VCaP (cell line): ENCODE data around the gene RTP1.

Source experiments
- H3K27ac ChIP-seq: fragments of 450-650 bp; 2 replicates; pipeline ENCODE4 v1.5.1; 2017
- TF ChIP-seq, protein P1 (sequence below): fragments of 450-650 bp; conservative IDR thresholded peaks from 2 replicates; pipeline ENCODE4 v1.5.1; 2017; ENCODE audit warnings: mild to moderate bottlenecking, moderate library complexity

The RTP1 gene

GRCh38 chr3:187242435-187242834 is 45.1 kb downstream of the RTP1 start:
- TF ChIP-seq, protein P1, sequence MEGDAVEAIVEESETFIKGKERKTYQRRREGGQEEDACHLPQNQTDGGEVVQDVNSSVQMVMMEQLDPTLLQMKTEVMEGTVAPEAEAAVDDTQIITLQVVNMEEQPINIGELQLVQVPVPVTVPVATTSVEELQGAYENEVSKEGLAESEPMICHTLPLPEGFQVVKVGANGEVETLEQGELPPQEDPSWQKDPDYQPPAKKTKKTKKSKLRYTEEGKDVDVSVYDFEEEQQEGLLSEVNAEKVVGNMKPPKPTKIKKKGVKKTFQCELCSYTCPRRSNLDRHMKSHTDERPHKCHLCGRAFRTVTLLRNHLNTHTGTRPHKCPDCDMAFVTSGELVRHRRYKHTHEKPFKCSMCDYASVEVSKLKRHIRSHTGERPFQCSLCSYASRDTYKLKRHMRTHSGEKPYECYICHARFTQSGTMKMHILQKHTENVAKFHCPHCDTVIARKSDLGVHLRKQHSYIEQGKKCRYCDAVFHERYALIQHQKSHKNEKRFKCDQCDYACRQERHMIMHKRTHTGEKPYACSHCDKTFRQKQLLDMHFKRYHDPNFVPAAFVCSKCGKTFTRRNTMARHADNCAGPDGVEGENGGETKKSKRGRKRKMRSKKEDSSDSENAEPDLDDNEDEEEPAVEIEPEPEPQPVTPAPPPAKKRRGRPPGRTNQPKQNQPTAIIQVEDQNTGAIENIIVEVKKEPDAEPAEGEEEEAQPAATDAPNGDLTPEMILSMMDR: no peak

DNA sequence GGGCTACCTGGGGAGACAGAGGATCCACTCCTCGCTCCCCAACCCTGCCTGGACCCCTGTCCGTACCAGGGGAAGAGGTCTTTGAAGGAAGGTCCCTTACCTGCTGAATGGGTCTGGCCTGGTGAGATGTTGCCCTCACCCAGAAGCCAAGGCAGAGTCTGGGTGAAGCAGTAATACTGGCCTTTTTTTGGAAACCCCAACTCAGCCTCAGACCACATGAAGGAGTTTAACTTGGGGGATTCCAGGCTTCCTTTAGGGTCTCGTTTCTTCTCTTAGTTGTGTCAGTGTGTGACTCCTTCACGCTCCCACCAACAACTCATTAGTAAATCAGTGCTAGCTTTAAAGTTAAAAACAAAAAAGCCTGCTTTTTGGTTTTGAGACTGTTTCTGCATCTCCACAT is 45.6 kb downstream of the RTP1 start:
- H3K27ac ChIP-seq: no peak overlapping the region
- TF ChIP-seq, protein P1: no peak

More at GRCh38 chr3:187242435-187242834, 45.1 kb downstream of the RTP1 start:
- H3K27ac ChIP-seq: no peak overlapping the region

DNA sequence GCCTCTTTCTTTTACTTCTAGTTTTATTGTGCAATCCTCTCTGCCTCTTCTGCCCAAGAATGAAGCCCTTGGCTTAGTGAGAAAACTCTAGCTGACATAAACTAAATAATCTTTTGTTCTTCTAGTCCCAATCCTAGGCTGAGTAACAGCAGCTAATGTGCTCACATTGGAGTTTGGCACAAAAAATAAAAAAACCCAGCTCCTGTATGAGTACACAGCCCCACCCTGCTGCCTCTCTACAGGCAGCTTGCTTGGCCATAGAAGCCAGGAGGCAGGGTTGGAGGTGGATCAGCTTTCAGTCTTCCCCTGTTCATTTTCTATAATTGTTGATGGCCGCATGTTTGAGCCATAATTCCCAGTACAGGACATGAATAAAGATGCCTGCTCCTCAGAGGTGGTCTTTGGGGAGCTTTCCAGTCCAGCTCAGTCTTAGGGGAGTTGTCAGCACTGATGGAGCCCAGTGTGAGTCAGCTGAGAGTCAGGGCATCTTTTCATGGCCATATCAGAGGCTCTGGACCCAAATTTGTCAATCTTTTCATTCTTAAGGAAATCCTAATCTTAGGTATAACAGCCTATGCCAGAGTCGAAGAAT is 46.7 kb downstream of the RTP1 start:
- TF ChIP-seq, protein P1: no peak
- no peak overlapping the region for H3K27ac ChIP-seq

GRCh38 chr3:187247398-187247797 is 50.1 kb downstream of the RTP1 start:
- TF ChIP-seq, protein P1: no peak
- H3K27ac ChIP-seq: no peak overlapping the region
